Measurements from ENCODE around the gene PPDPF.

GRCh38 chr20:63552481-63553249 lies 32.1 kb downstream of the PPDPF start:
- TF ChIP-seq CTCF (IDR thresholded peaks at IDR 0.05; ENCODE audit: insufficient read depth, low read length) = no peak
- no peak for TF ChIP-seq REST (IDR thresholded peaks at IDR 0.05; ENCODE audit: insufficient replicate concordance, low read depth)

Measured in HL-60 (cell line).